Colonic mucosa (tissue), 4 donors: ENCODE data around the gene CRHBP. TPM values are rescaled to one million over a fixed set of nuclear protein-coding genes. Genes with fewer than 3 reads are reported as not detected.

ENCODE experiments used
- DNase-seq: peaks from one replicate; pipeline ENCODE4 v3.0.0-alpha.2; 2020
- H3K27ac ChIP-seq: fragments of 200-600 bp; one replicate; pipeline ENCODE4 v1.8.0; 2021
- H3K27me3 ChIP-seq: fragments of 200-600 bp; one replicate; pipeline ENCODE4 v1.8.0; 2021
- H3K36me3 ChIP-seq: fragments of 200-600 bp; one replicate; pipeline ENCODE4 v1.8.0; 2021
- H3K4me1 ChIP-seq: fragments of 200-600 bp; one replicate; pipeline ENCODE4 v1.8.0; 2021; ENCODE audit warnings: mild to moderate bottlenecking
- H3K4me3 ChIP-seq: fragments of 200-600 bp; one replicate; pipeline ENCODE4 v1.8.0; 2021
- H3K9ac ChIP-seq, 2 donors: one replicate each; pipeline ENCODE4 v1.7.0; 2013; ENCODE audit warnings: control low read depth in 2 of 2, low read depth in 2 of 2, low read length in 2 of 2
- H3K9me3 ChIP-seq: fragments of 200-600 bp; one replicate; pipeline ENCODE4 v1.8.0; 2021
- intact Hi-C: fragments of 100-400 bp; cut with DNase I; formaldehyde crosslinking; loops from one replicate; pipeline ENCODE4 v1.14.1; 2022
- total RNA-seq, 2 donors: library from RNA; stranded (reverse); fragmentation: NEBNext Ultra II Directional in 1 of 2; extraction: Animal tissue kit (Norgen Biotek cat#: 25700) in 1 of 2; gene quantifications; one replicate each; pipeline ENCODE4 v1.2.1, GENCODE V29; 2021
- TF ChIP-seq, protein P1 (sequence below): fragments of 200-600 bp; IDR thresholded peaks from one replicate; pipeline ENCODE4 v1.8.0; 2022; ENCODE audit warnings: antibody characterized with exemption, mild to moderate bottlenecking
- donor health status: healthy.
- donor health status: DM: no; HTN: no; CAD: no.
- donor health status: DM: no; HTN: no; CAD: no.

Gene CRHBP
- total RNA-seq, 2 donors from 2014 or later, result 0.40 to 0.61 TPM

DNA sequence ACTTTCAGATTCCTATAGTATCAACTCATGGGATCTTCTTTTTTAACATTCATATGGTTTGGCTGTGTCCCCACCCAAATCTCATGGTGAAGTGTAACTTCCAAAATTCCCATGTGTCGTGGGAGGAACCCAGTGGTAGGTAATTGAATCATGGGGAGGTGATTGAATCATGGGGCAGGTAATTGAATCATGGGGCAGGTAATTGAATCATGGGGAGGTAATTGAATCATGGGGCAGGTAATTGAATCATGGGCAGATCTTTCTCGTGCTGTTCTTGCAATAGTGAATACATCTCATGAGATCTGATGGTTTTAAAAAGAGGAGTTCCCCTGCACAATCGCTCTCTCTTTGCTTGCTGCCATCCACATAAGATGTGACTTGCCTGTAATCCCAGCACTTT lies 55.6 kb downstream of the CRHBP start:
- Histone ChIP-seq H3K4me3 (no peak overlapping the region), H3K9ac (no peak overlapping the region), H3K27ac (no peak overlapping the region), H3K36me3 (no peaks in the 10 kb centered on the region), H3K4me1 (no peaks in the 10 kb centered on the region), H3K27me3 (no peaks in the 10 kb centered on the region), H3K9me3 (no peaks in the 10 kb centered on the region)
- intact Hi-C loops, result no loop called here
- TF ChIP-seq, protein P1, sequence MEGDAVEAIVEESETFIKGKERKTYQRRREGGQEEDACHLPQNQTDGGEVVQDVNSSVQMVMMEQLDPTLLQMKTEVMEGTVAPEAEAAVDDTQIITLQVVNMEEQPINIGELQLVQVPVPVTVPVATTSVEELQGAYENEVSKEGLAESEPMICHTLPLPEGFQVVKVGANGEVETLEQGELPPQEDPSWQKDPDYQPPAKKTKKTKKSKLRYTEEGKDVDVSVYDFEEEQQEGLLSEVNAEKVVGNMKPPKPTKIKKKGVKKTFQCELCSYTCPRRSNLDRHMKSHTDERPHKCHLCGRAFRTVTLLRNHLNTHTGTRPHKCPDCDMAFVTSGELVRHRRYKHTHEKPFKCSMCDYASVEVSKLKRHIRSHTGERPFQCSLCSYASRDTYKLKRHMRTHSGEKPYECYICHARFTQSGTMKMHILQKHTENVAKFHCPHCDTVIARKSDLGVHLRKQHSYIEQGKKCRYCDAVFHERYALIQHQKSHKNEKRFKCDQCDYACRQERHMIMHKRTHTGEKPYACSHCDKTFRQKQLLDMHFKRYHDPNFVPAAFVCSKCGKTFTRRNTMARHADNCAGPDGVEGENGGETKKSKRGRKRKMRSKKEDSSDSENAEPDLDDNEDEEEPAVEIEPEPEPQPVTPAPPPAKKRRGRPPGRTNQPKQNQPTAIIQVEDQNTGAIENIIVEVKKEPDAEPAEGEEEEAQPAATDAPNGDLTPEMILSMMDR, result no peak
- DNase-seq, result no peak

DNA sequence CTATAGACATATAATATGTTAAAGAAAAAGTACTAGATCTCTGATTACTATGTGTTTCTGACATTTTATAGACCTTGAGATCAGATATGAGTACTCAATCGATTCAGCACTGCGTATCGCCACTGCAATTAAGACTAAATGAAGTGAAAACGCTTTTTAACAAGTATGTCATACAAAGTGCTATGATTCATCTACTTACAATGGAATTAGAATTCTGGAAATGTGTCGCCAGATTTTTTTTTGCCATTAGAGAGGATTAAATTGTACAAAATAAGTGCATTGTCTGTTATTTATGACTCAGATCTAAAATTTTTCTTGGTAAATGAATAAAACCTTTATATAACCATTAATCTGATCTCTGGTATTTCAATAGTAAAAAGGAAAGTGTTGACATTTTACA lies 57.4 kb downstream of the CRHBP start:
- Histone ChIP-seq H3K4me1 (no peaks in the 10 kb centered on the region), H3K27me3 (no peaks in the 10 kb centered on the region), H3K9me3 (no peaks in the 10 kb centered on the region), H3K27ac (no peak overlapping the region), H3K4me3 (no peak overlapping the region), H3K9ac (no peak overlapping the region), H3K36me3 (no peaks in the 10 kb centered on the region)
- intact Hi-C loops, result no loop called here
- TF ChIP-seq, protein P1, result no peak
- no peak for DNase-seq

DNA sequence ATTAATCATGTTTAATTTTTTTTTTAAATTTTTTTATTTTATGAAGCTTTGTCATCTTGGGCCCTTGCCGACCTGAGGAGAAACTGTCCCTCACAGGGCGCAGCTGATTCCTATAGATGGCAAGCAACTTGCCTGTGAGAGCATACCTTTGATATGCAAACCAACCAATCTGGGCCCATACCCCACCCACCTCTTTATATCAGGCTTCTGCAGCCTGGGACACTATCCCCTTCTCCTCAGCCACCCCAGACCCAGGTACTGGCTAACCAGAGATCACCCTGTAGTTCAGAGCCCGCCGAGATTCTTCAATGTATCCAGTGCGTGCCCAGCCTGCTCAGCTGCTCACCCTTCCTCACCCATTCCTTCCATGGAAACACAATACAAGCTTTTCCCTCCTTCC lies 58.7 kb downstream of the CRHBP start:
- intact Hi-C loops, result no loop called here
- H3K9me3 ChIP-seq, result no peaks in the 10 kb centered on the region
- H3K27ac ChIP-seq, result no peak overlapping the region
- DNase-seq, result no peak
- no peak overlapping the region for H3K4me3 ChIP-seq
- TF ChIP-seq, protein P1, result no peak
- no peaks in the 10 kb centered on the region for H3K36me3 ChIP-seq
- no peaks in the 10 kb centered on the region for H3K4me1 ChIP-seq
- H3K27me3 ChIP-seq, result no peaks in the 10 kb centered on the region
- H3K9ac ChIP-seq, result no peak overlapping the region

DNA sequence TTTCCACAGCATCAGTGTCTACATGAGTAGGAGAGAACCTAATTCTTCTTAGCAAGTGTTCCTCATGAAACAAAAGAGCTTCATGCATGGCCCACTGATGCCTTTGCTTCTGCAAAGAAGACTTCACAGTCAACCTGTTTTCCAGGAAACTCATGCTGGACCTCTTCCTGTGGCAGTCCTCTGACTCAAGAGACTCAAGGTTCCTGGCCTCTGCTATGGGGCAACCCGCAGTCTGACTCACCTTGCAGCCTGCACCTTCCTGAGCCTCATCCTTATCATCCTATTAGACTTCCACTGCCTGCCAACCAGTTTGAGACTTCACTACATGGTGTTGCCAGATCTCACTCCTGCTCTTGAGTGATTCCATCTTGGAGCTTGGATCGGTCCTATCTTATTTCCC lies 59.8 kb downstream of the CRHBP start:
- Histone ChIP-seq H3K4me1 (no peaks in the 10 kb centered on the region), H3K9me3 (no peaks in the 10 kb centered on the region), H3K27ac (no peak overlapping the region), H3K4me3 (no peak overlapping the region), H3K9ac (no peak overlapping the region), H3K36me3 (no peaks in the 10 kb centered on the region), H3K27me3 (no peaks in the 10 kb centered on the region)
- DNase-seq, result no peak
- intact Hi-C loops, result no loop called here
- TF ChIP-seq, protein P1, result no peak

DNA sequence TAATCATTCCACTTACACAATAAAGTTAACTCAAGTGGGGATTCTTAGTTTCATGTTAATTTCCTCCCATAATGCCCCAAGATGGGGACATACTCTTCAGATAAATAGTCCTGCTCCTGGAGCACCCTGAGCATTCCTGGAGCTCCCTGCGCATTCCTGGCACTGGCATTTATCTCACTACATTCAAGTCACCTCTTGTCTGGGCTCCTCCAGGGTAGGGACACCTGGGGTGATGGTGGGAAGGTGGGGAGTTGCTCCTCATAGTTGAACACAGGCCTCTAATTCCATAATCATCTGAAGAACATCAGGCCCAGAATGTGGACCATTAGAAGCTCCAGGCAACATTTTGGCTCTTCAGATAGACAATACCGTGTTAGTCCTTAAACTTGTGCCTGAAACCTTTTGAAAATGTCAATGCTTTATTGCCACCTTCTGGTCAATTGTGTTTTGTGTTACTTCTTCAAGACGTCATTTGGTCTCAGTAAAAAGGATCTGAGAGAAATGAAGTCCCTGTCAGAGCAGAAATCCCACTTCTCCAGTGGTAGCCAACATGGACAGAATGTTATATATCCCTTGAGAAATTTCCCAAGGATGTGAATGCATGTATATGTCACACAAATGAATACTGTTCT lies 63.2 kb downstream of the CRHBP start:
- no peak overlapping the region for H3K4me3 ChIP-seq
- DNase-seq, result no peak
- no peaks in the 10 kb centered on the region for H3K4me1 ChIP-seq
- no peak overlapping the region for H3K27ac ChIP-seq
- no peaks in the 10 kb centered on the region for H3K27me3 ChIP-seq
- H3K36me3 ChIP-seq, result no peaks in the 10 kb centered on the region
- intact Hi-C loops, result loop anchor here (5.0 kb wide), 1 partner anchor 149 kb away; no protein-coding TSS in a partner anchor
- no peaks in the 10 kb centered on the region for H3K9me3 ChIP-seq
- TF ChIP-seq, protein P1, result no peak
- no peak overlapping the region for H3K9ac ChIP-seq
